CD4-positive, CD25-positive, alpha-beta regulatory T cell (primary cell): Measurements from ENCODE around the gene LHX3. TPM values are rescaled to one million over a fixed set of nuclear protein-coding genes. Genes with fewer than 3 reads are reported as not detected.
A peak's percentile ranks its signal among the peaks of the same experiment; 100 is the strongest.

ENCODE experiments used
- ATAC-seq, 2 donors: fragments of 150-1000 bp; cut with Tn5 transposase; one replicate each; pipeline ENCODE4 v1.10.0; 2021; ENCODE audit warnings: low read depth in 2 of 2, moderate number of reproducible peaks in 2 of 2, moderate library complexity in 1 of 2
- DNase-seq, 3 donors: peaks; one replicate each; pipeline versions ENCODE4 v3.0.0 to v3.0.0-alpha.2; 2012 to 2022; ENCODE audit warnings: mixed read lengths in 1 of 3
- H3K27ac ChIP-seq: one replicate; pipeline ENCODE4 v1.7.0; 2013; ENCODE audit warnings: mild to moderate bottlenecking, low read length; ENCODE audit not compliant: insufficient read depth, poor library complexity, severe bottlenecking
- H3K27me3 ChIP-seq: one replicate; pipeline ENCODE4 v1.7.0; 2013; ENCODE audit warnings: low read length; ENCODE audit not compliant: control insufficient read depth, insufficient read depth
- H3K36me3 ChIP-seq: one replicate; pipeline ENCODE4 v1.7.0; 2013; ENCODE audit warnings: mild to moderate bottlenecking, low read length, moderate library complexity; ENCODE audit not compliant: control insufficient read depth, insufficient read depth
- H3K4me1 ChIP-seq: 2 replicates; pipeline ENCODE4 v1.7.0; 2013; ENCODE audit warnings: mild to moderate bottlenecking, low read length; ENCODE audit not compliant: insufficient read depth, control insufficient read depth, poor library complexity, severe bottlenecking
- H3K4me3 ChIP-seq: one replicate; pipeline ENCODE4 v1.7.0; 2013; ENCODE audit warnings: low read depth, mild to moderate bottlenecking, low read length, moderate library complexity
- H3K9me3 ChIP-seq, 2 experiments: 1 replicate in 1 of 2; 2 replicates in 1 of 2; pipeline ENCODE4 v1.7.0; 2013; ENCODE audit warnings: low read length in 2 of 2, mild to moderate bottlenecking in 1 of 2, moderate library complexity in 1 of 2; ENCODE audit not compliant: control insufficient read depth in 2 of 2
- H3K27ac Mint-ChIP-seq, 3 donors: one replicate each; pipeline ENCODE4 v1.8.0; 2020 to 2022; ENCODE audit warnings: mild to moderate bottlenecking in 3 of 3, mixed read lengths in 3 of 3, moderate library complexity in 2 of 3
- H3K27me3 Mint-ChIP-seq: one replicate; pipeline ENCODE4 v1.8.0; 2022; ENCODE audit warnings: mild to moderate bottlenecking, mixed read lengths
- H3K36me3 Mint-ChIP-seq: one replicate; pipeline ENCODE4 v1.8.0; 2020; ENCODE audit warnings: mixed read lengths
- H3K4me1 Mint-ChIP-seq, 4 donors: one replicate each; pipeline ENCODE4 v1.8.0; 2020 to 2022; ENCODE audit warnings: mixed read lengths in 4 of 4, mild to moderate bottlenecking in 1 of 4
- H3K4me3 Mint-ChIP-seq, 4 donors: one replicate each; pipeline ENCODE4 v1.8.0; 2020 to 2022; ENCODE audit warnings: mild to moderate bottlenecking in 4 of 4, mixed read lengths in 4 of 4, moderate library complexity in 3 of 4
- H3K9me3 Mint-ChIP-seq, 7 donors: one replicate each; pipeline ENCODE4 v1.8.0; 2020 to 2022; ENCODE audit warnings: mixed read lengths in 7 of 7, mild to moderate bottlenecking in 3 of 7, moderate library complexity in 2 of 7
- polyA plus RNA-seq, 4 donors: library from polyadenylated mRNA; unstranded; fragments of 300-500 nt; fragmentation: Illumina TruSeq; gene quantifications; one replicate each; pipeline ENCODE4 v1.2.3, GENCODE V29; 2021
- total RNA-seq: library from RNA; stranded (reverse); gene quantifications from one replicate; pipeline ENCODE4 v1.2.3, GENCODE V29; 2022

The LHX3 gene
- total and polyA plus RNA-seq, 5 donors from 2014 or later, result not detected

- Histone ChIP-seq H3K9me3 (no peaks in the 10 kb centered on the region), H3K4me3 (no peak overlapping the region), H3K27ac (no peak overlapping the region), H3K36me3 (peaks cover 23% of the 10 kb centered on the region), H3K4me1 (no peaks in the 10 kb centered on the region), H3K27me3 (no peaks in the 10 kb centered on the region)
- no peak for DNase-seq
- Mint-ChIP-seq H3K4me3 (no peak overlapping the region), H3K4me1 (peaks cover 0 to 37% (median 0%) of the 10 kb centered on the region in 4 donors), H3K27me3 (no peaks in the 10 kb centered on the region), H3K36me3 (peaks cover 25% of the 10 kb centered on the region), H3K27ac (peak overlapping the region in 1 of 3 donors; percentile 76), H3K9me3 (peaks cover 0 to 3% (median 0%) of the 10 kb centered on the region in 7 donors)
- no peak for ATAC-seq
These were observed 18.0 kb upstream of the LHX3 start for GRCh38 chr9:136222906-136223285.

GRCh38 chr9:136222166-136222905, 17.4 kb upstream of the LHX3 start:
- Histone ChIP-seq H3K4me3 (no peak overlapping the region), H3K9me3 (no peaks in the 10 kb centered on the region), H3K27me3 (no peaks in the 10 kb centered on the region), H3K4me1 (no peaks in the 10 kb centered on the region), H3K27ac (no peak overlapping the region), H3K36me3 (peaks cover 28% of the 10 kb centered on the region)
- Mint-ChIP-seq H3K27ac (no peak overlapping the region), H3K36me3 (peaks cover 25% of the 10 kb centered on the region), H3K27me3 (no peaks in the 10 kb centered on the region), H3K4me1 (peaks cover 0 to 34% (median 0%) of the 10 kb centered on the region in 4 donors), H3K9me3 (peaks cover 0 to 3% (median 0%) of the 10 kb centered on the region in 7 donors), H3K4me3 (no peak overlapping the region)
- ATAC-seq (no peak), DNase-seq (no peak)

GRCh38 chr9:136220017-136220729, 15.2 kb upstream of the LHX3 start:
- Mint-ChIP-seq H3K36me3 (peaks cover 27% of the 10 kb centered on the region), H3K9me3 (peaks cover 0 to 3% (median 0%) of the 10 kb centered on the region in 7 donors), H3K27ac (peak overlapping the region in 1 of 3 donors; percentile 80), H3K4me3 (peak overlapping the region in 1 of 4 donors; percentile 25), H3K4me1 (peaks cover 0 to 16% (median 0%) of the 10 kb centered on the region in 4 donors), H3K27me3 (no peaks in the 10 kb centered on the region)
- Histone ChIP-seq H3K27ac (no peak overlapping the region), H3K4me3 (no peak overlapping the region), H3K4me1 (no peaks in the 10 kb centered on the region), H3K9me3 (no peaks in the 10 kb centered on the region), H3K27me3 (no peaks in the 10 kb centered on the region), H3K36me3 (peaks cover 40% of the 10 kb centered on the region)
- ATAC-seq, result peak; percentile 60 to 64
- peak in 1 of 3 donors; percentile 35 for DNase-seq

GRCh38 chr9:136219276-136219675, 14.3 kb upstream of the LHX3 start:
- DNase-seq (no peak), ATAC-seq (no peak)
- no peaks in the 10 kb centered on the region for H3K27me3 Mint-ChIP-seq
- H3K4me1 Mint-ChIP-seq, result peaks cover 0 to 13% (median 0%) of the 10 kb centered on the region in 4 donors
- Histone ChIP-seq H3K9me3 (no peaks in the 10 kb centered on the region), H3K36me3 (peaks cover 47% of the 10 kb centered on the region), H3K4me1 (no peaks in the 10 kb centered on the region), H3K27ac (no peak overlapping the region), H3K4me3 (no peak overlapping the region), H3K27me3 (no peaks in the 10 kb centered on the region)
- peaks cover 30% of the 10 kb centered on the region for H3K36me3 Mint-ChIP-seq
- peak overlapping the region in 1 of 4 donors; percentile 2 for H3K4me3 Mint-ChIP-seq
- H3K9me3 Mint-ChIP-seq, result no peaks in the 10 kb centered on the region
- H3K27ac Mint-ChIP-seq, result no peak overlapping the region

- Mint-ChIP-seq H3K4me1 (peaks cover 0 to 10% (median 0%) of the 10 kb centered on the region in 4 donors), H3K27me3 (no peaks in the 10 kb centered on the region), H3K36me3 (peaks cover 33% of the 10 kb centered on the region), H3K9me3 (no peaks in the 10 kb centered on the region), H3K4me3 (no peak overlapping the region), H3K27ac (no peak overlapping the region)
- Histone ChIP-seq H3K27ac (no peak overlapping the region), H3K4me1 (no peaks in the 10 kb centered on the region), H3K9me3 (no peaks in the 10 kb centered on the region), H3K4me3 (no peak overlapping the region), H3K27me3 (no peaks in the 10 kb centered on the region), H3K36me3 (peaks cover 50% of the 10 kb centered on the region)
- ATAC-seq (no peak), DNase-seq (no peak)
These were observed 13.7 kb upstream of the LHX3 start for GRCh38 chr9:136218673-136219072.

- DNase-seq, result no peak
- Mint-ChIP-seq H3K4me1 (peaks cover 0 to 10% (median 0%) of the 10 kb centered on the region in 4 donors), H3K4me3 (no peak overlapping the region), H3K27ac (no peak overlapping the region), H3K27me3 (no peaks in the 10 kb centered on the region), H3K36me3 (peaks cover 32% of the 10 kb centered on the region), H3K9me3 (no peaks in the 10 kb centered on the region)
- H3K27me3 ChIP-seq, result no peaks in the 10 kb centered on the region
- no peak overlapping the region for H3K27ac ChIP-seq
- H3K9me3 ChIP-seq, result no peaks in the 10 kb centered on the region
- no peaks in the 10 kb centered on the region for H3K4me1 ChIP-seq
- peaks cover 47% of the 10 kb centered on the region for H3K36me3 ChIP-seq
- ATAC-seq, result no peak
- H3K4me3 ChIP-seq, result no peak overlapping the region
These were observed 13.3 kb upstream of the LHX3 start for GRCh38 chr9:136218271-136218670.

- Histone ChIP-seq H3K27ac (no peak overlapping the region), H3K27me3 (no peaks in the 10 kb centered on the region), H3K4me1 (no peaks in the 10 kb centered on the region), H3K4me3 (no peak overlapping the region), H3K9me3 (no peaks in the 10 kb centered on the region), H3K36me3 (peaks cover 47% of the 10 kb centered on the region)
- no peaks in the 10 kb centered on the region for H3K9me3 Mint-ChIP-seq
- H3K4me3 Mint-ChIP-seq, result no peak overlapping the region
- H3K36me3 Mint-ChIP-seq, result peaks cover 34% of the 10 kb centered on the region
- H3K27me3 Mint-ChIP-seq, result no peaks in the 10 kb centered on the region
- DNase-seq, result no peak
- H3K4me1 Mint-ChIP-seq, result peaks cover 0 to 8% (median 0%) of the 10 kb centered on the region in 4 donors
- H3K27ac Mint-ChIP-seq, result no peak overlapping the region
- no peak for ATAC-seq
These were observed 11.8 kb upstream of the LHX3 start for GRCh38 chr9:136216541-136217244.
